IMR-90 (cell line): ENCODE measurements around the gene ITFG1. TPM values are rescaled to one million over a fixed set of nuclear protein-coding genes. Genes with fewer than 3 reads are reported as not detected.

Experiments
- ATAC-seq: fragments of 200-7000 bp; cut with Tn5 transposase; 2 replicates; pipeline ENCODE4 v1.9.1; 2020; ENCODE audit warnings: low read depth, mild to moderate bottlenecking, moderate library complexity
- BruUV-seq: library from RNA; stranded (reverse); fragments of 400-500 nt; replicated peaks from 2 replicates; lab custom pipeline; 2021; lab: Mats Ljungman, UMichigan
- CTCF ChIA-PET: fragments of 300-600 bp; formaldehyde crosslinking; extraction: SDS; loops from one replicate; lab custom pipeline; 2021; ENCODE audit warnings: antibody characterized with exemption; lab: Yijun Ruan, JAX
- POLR2A ChIA-PET: fragments of 300-600 bp; sonication (Branson Sonifier 250); formaldehyde crosslinking; loops from one replicate; lab custom pipeline; 2022; ENCODE audit warnings: antibody characterized with exemption; ENCODE audit not compliant: unreplicated experiment; lab: Charles Lee
- DNase-seq: peaks from one replicate; pipeline ENCODE4 v3.0.0; 2013
- H2AFZ ChIP-seq: replicated peaks from 2 replicates; pipeline ENCODE3; 2013; ENCODE audit warnings: low read length, mild to moderate bottlenecking; ENCODE audit not compliant: poor library complexity
- H2AK5ac ChIP-seq: 2 replicates; pipeline ENCODE4 v1.6.1; 2013; ENCODE audit warnings: low read depth, low read length, inconsistent platforms
- H2AK9ac ChIP-seq: replicated peaks from 2 replicates; pipeline ENCODE3; 2013; ENCODE audit warnings: mild to moderate bottlenecking, low read depth, low read length, moderate library complexity; ENCODE audit not compliant: poor library complexity
- H2BK120ac ChIP-seq: 2 replicates; pipeline ENCODE4 v1.6.1; 2013; ENCODE audit warnings: low read depth, low read length, inconsistent platforms
- H2BK15ac ChIP-seq: 3 replicates; pipeline ENCODE4 v1.6.1; 2013; ENCODE audit warnings: low read depth, low read length, inconsistent platforms
- H2BK20ac ChIP-seq: 2 replicates; pipeline ENCODE4 v1.6.1; 2013; ENCODE audit warnings: low read depth, mild to moderate bottlenecking, inconsistent platforms, low read length, moderate library complexity
- H2BK5ac ChIP-seq: 2 replicates; pipeline ENCODE4 v1.6.1; 2013; ENCODE audit warnings: mild to moderate bottlenecking, low read depth, low read length, inconsistent platforms; ENCODE audit not compliant: poor library complexity, severe bottlenecking
- H3K14ac ChIP-seq: replicated peaks from 2 replicates; pipeline ENCODE4 v1.6.1; 2013; ENCODE audit warnings: low read depth, low read length, inconsistent platforms
- H3K18ac ChIP-seq: 2 replicates; pipeline ENCODE4 v1.6.1; 2013; ENCODE audit warnings: low read depth, low read length, control low read depth
- H3K23ac ChIP-seq: 2 replicates; pipeline ENCODE4 v1.6.1; 2013; ENCODE audit warnings: low read depth, low read length, inconsistent platforms
- H3K27ac ChIP-seq: 2 replicates; pipeline ENCODE4 v1.5.1; 2013; ENCODE audit warnings: mild to moderate bottlenecking, control low read depth, low read length; ENCODE audit not compliant: insufficient read depth
- H3K27me3 ChIP-seq: 2 replicates; pipeline ENCODE4 v1.6.1; 2013; ENCODE audit warnings: low read length; ENCODE audit not compliant: control insufficient read depth, insufficient read depth
- H3K36me3 ChIP-seq: 2 replicates; pipeline ENCODE4 v1.6.1; 2013; ENCODE audit warnings: low read length, mixed read lengths; ENCODE audit not compliant: control insufficient read depth, insufficient read depth
- H3K4ac ChIP-seq: 2 replicates; pipeline ENCODE4 v1.6.1; 2013; ENCODE audit warnings: low read depth, low read length, inconsistent platforms
- H3K4me1 ChIP-seq: 2 replicates; pipeline ENCODE4 v1.6.1; 2013; ENCODE audit warnings: low read length, mixed read lengths; ENCODE audit not compliant: control insufficient read depth, insufficient read depth
- H3K4me2 ChIP-seq: 2 replicates; pipeline ENCODE4 v1.6.1; 2013; ENCODE audit warnings: low read depth, mild to moderate bottlenecking, control low read depth, low read length, moderate library complexity
- H3K4me3 ChIP-seq: 2 replicates; pipeline ENCODE4 v1.5.1; 2013; ENCODE audit warnings: low read depth, mild to moderate bottlenecking, control low read depth, low read length, moderate library complexity; ENCODE audit not compliant: insufficient read depth
- H3K56ac ChIP-seq: 2 replicates; pipeline ENCODE4 v1.6.1; 2013; ENCODE audit warnings: low read length, inconsistent platforms; ENCODE audit not compliant: insufficient read depth; ENCODE audit errors: extremely low read depth
- H3K79me1 ChIP-seq, 2 experiments: 2 replicates each; pipeline ENCODE4 v1.6.1; 2013; ENCODE audit warnings: low read length in 2 of 2, inconsistent platforms in 1 of 2, low read depth in 1 of 2
- H3K9ac ChIP-seq: 2 replicates; pipeline ENCODE4 v1.6.1; 2013; ENCODE audit warnings: low read depth, low read length, control low read depth
- H3K9me1 ChIP-seq: 2 replicates; pipeline ENCODE4 v1.6.1; 2013; ENCODE audit warnings: low read length, inconsistent platforms; ENCODE audit not compliant: insufficient read depth
- H3K9me3 ChIP-seq: 2 replicates; pipeline ENCODE4 v1.6.1; 2013; ENCODE audit warnings: low read length; ENCODE audit not compliant: control insufficient read depth, insufficient read depth
- H4K20me1 ChIP-seq: 2 replicates; pipeline ENCODE4 v1.6.1; 2013; ENCODE audit warnings: low read length, inconsistent platforms; ENCODE audit not compliant: insufficient read depth
- H4K5ac ChIP-seq: 2 replicates; pipeline ENCODE4 v1.6.1; 2013; ENCODE audit warnings: mild to moderate bottlenecking, low read depth, low read length, control low read depth
- H4K8ac ChIP-seq, 2 experiments: 2 replicates each; pipeline ENCODE4 v1.6.1; 2013; ENCODE audit warnings: low read depth in 2 of 2, low read length in 2 of 2, control low read depth in 1 of 2, inconsistent platforms in 1 of 2
- H4K91ac ChIP-seq: 2 replicates; pipeline ENCODE4 v1.6.1; 2013; ENCODE audit warnings: low read depth, low read length, inconsistent platforms; ENCODE audit not compliant: insufficient read depth
- BHLHE40 ChIP-seq: fragments of 150-350 bp; IDR thresholded peaks from 2 replicates; pipeline ENCODE4 v1.6.1; 2016; ENCODE audit warnings: mild to moderate bottlenecking, low read depth, low read length
- CEBPB ChIP-seq: IDR thresholded peaks from 2 replicates; pipeline ENCODE4 v1.6.1; 2012; ENCODE audit warnings: low read depth, low read length, improper control_type of control experiment
- CHD1 ChIP-seq: IDR thresholded peaks from 2 replicates; pipeline ENCODE4 v1.6.1; 2012; ENCODE audit warnings: low read depth, low read length, improper control_type of control experiment
- CTCF ChIP-seq: conservative IDR thresholded peaks from 2 replicates; pipeline ENCODE4 v1.5.1; 2012; ENCODE audit warnings: mild to moderate bottlenecking, low read depth, low read length, improper control_type of control experiment
- ELK1 ChIP-seq: fragments of 150-350 bp; IDR thresholded peaks from 2 replicates; pipeline ENCODE4 v1.6.1; 2016; ENCODE audit warnings: low read depth, mild to moderate bottlenecking, low read length, moderate library complexity, borderline replicate concordance
- MAFK ChIP-seq: IDR thresholded peaks from 2 replicates; pipeline ENCODE4 v1.6.1; 2012; ENCODE audit warnings: low read depth, low read length, improper control_type of control experiment
- MAZ ChIP-seq: IDR thresholded peaks from 2 replicates; pipeline ENCODE4 v1.6.1; 2012; ENCODE audit warnings: low read depth, mild to moderate bottlenecking, low read length, improper control_type of control experiment, moderate library complexity, borderline replicate concordance
- MXI1 ChIP-seq: IDR thresholded peaks from 2 replicates; pipeline ENCODE4 v1.6.1; 2012; ENCODE audit warnings: low read depth, mild to moderate bottlenecking, low read length, moderate library complexity, borderline replicate concordance
- NFE2L2 ChIP-seq: fragments of 150-350 bp; IDR thresholded peaks from 2 replicates; pipeline ENCODE4 v1.6.1; 2016; ENCODE audit warnings: low read depth, mild to moderate bottlenecking, low read length
- POLR2A ChIP-seq: IDR thresholded peaks from 2 replicates; pipeline ENCODE4 v1.6.1; 2012; ENCODE audit warnings: mild to moderate bottlenecking, low read depth, low read length
- RAD21 ChIP-seq: IDR thresholded peaks from 2 replicates; pipeline ENCODE4 v1.6.1; 2012; ENCODE audit warnings: low read length, improper control_type of control experiment
- RCOR1 ChIP-seq: IDR thresholded peaks from 2 replicates; pipeline ENCODE4 v1.6.1; 2012; ENCODE audit warnings: mild to moderate bottlenecking, low read length, improper control_type of control experiment; ENCODE audit not compliant: insufficient replicate concordance
- SMC3 ChIP-seq: fragments of 150-350 bp; IDR thresholded peaks from 2 replicates; pipeline ENCODE4 v1.6.1; 2016; ENCODE audit warnings: low read depth, mild to moderate bottlenecking, antibody characterized with exemption, low read length, moderate library complexity
- USF2 ChIP-seq: fragments of 150-350 bp; IDR thresholded peaks from 2 replicates; pipeline ENCODE4 v1.6.1; 2017; ENCODE audit warnings: mild to moderate bottlenecking, antibody characterized with exemption, low read length, low read depth
- WGBS, 2 experiments: methylation state at CpG; one replicate each; pipeline versions ENCODE4 v1.1.5 to v1.1.7; 2013; ENCODE audit warnings: missing lambda C conversion rate in 2 of 2; ENCODE audit not compliant: insufficient read length in 1 of 2; ENCODE audit errors: extremely low coverage in 2 of 2; 5-methylcytosine and 5-hydroxymethylcytosine counted together
- dilution Hi-C: fragments of 300-500 bp; cut with HindIII; formaldehyde crosslinking; loops from one replicate; pipeline ENCODE4 v1.14.3; 2018; ENCODE audit warnings: low sequenced_read_pairs; ENCODE audit not compliant: unreplicated experiment
- in situ Hi-C: fragments of 300-500 bp; cut with MboI; formaldehyde crosslinking; loops from 3 replicates; pipeline ENCODE4 v1.14.3; 2019; ENCODE audit warnings: low sequenced_read_pairs, inconsistent platforms, mixed read lengths
- intact Hi-C: fragments of 100-400 bp; cut with micrococcal nuclease; formaldehyde crosslinking; loops from 2 replicates; pipeline ENCODE4 v1.10.0; 2022
- polyA plus RNA-seq, 3 experiments: library from polyadenylated mRNA; depleted of rRNA; stranded (reverse); fragments of >200 nt; gene quantifications; 2 replicates each; pipeline ENCODE4 v1.2.3, GENCODE V29; 2012; ENCODE audit warnings: low replicate concordance in 1 of 3
- total RNA-seq: library from RNA; depleted of rRNA; stranded (reverse); fragments of >200 nt; gene quantifications from 2 replicates; pipeline ENCODE4 v1.2.3, GENCODE V29; 2012

ITFG1 gene
- total and polyA plus RNA-seq, 2 of the 4 experiments (the other 2 are of a cell fraction), result 54.3 to 60.4 TPM

GRCh38 chr16:47276522-47276921 lies 184.3 kb downstream of the ITFG1 start:
- in situ Hi-C loops (no loop called here), intact Hi-C loops (no loop called here), dilution Hi-C loops (no loop called here)
- no CpG with 5 or more reads among the region's 1 CpG for WGBS, 2 experiments
- ChIA-PET POLR2A (no interaction called here), CTCF (interaction anchor here (1.1 kb wide), 1 partner anchor 17 kb away, joined by 3 read pairs; no protein-coding TSS in a partner anchor)
- no peak overlapping the region for H4K8ac ChIP-seq
- H4K5ac ChIP-seq, result no peak overlapping the region
- ATAC-seq (no peak), DNase-seq (no peak)
- no peak overlapping the region for H3K4me2 ChIP-seq
- no peaks in the 10 kb centered on the region for H3K9me3 ChIP-seq
- H3K23ac ChIP-seq, result no peak overlapping the region
- no peak overlapping the region for H3K9ac ChIP-seq
- H3K56ac ChIP-seq, result no peak overlapping the region
- H3K9me1 ChIP-seq, result no peaks in the 10 kb centered on the region
- H3K79me1 ChIP-seq, result no peaks in the 10 kb centered on the region
- H3K27ac ChIP-seq, result no peak overlapping the region
- H2AK5ac ChIP-seq, result no peak overlapping the region
- H3K18ac ChIP-seq, result no peak overlapping the region
- no peaks in the 10 kb centered on the region for H3K4me1 ChIP-seq
- no peak overlapping the region for H3K4me3 ChIP-seq
- TF ChIP-seq RAD21, result no peak
- no peak for TF ChIP-seq CEBPB
- TF ChIP-seq MXI1, result no peak
- no peak for TF ChIP-seq SMC3
- no peak for TF ChIP-seq CHD1
- TF ChIP-seq POLR2A, result no peak
- no peak for TF ChIP-seq ELK1
- TF ChIP-seq MAFK, result no peak
- TF ChIP-seq USF2, result no peak
- TF ChIP-seq NFE2L2, result no peak
- TF ChIP-seq MAZ, result no peak
- no peak for TF ChIP-seq CTCF
- TF ChIP-seq RCOR1, result no peak
- TF ChIP-seq BHLHE40, result no peak
- no TSS peak for BruUV-seq
- H2BK20ac ChIP-seq, result no peak overlapping the region
- H4K20me1 ChIP-seq, result no peaks in the 10 kb centered on the region
- no peak overlapping the region for H2AFZ ChIP-seq
- H3K14ac ChIP-seq, result no peak overlapping the region
- no peaks in the 10 kb centered on the region for H3K36me3 ChIP-seq
- no peaks in the 10 kb centered on the region for H3K27me3 ChIP-seq
- no peak overlapping the region for H2AK9ac ChIP-seq
- no peak overlapping the region for H4K91ac ChIP-seq
- H2BK5ac ChIP-seq, result no peak overlapping the region
- H3K4ac ChIP-seq, result no peak overlapping the region
- no peak overlapping the region for H2BK15ac ChIP-seq
- no peak overlapping the region for H2BK120ac ChIP-seq
